Vagina (tissue), 2 donors: Measurements from ENCODE around the gene SLC39A11. TPM values are rescaled to one million over a fixed set of nuclear protein-coding genes. Genes with fewer than 3 reads are reported as not detected.

Experiments used
- DNase-seq, 2 donors: peaks; one replicate each; pipeline ENCODE4 v3.0.0-alpha.2; 2017; ENCODE audit errors: extremely low spot score in 2 of 2
- H3K27ac ChIP-seq: fragments of 200-600 bp; sonication (generic); one replicate; pipeline ENCODE4 v1.5.1; 2019
- H3K27me3 ChIP-seq: fragments of 200-600 bp; sonication (generic); one replicate; pipeline ENCODE4 v1.5.1; 2019
- H3K36me3 ChIP-seq, 2 donors: fragments of 200-600 bp; sonication (generic); one replicate each; pipeline ENCODE4 v1.5.1; 2017 to 2019
- H3K4me1 ChIP-seq: fragments of 200-600 bp; sonication (generic); one replicate; pipeline ENCODE4 v1.5.1; 2019
- H3K4me3 ChIP-seq, 2 donors: fragments of 200-600 bp; sonication (generic); 1 replicate in 1 of 2; 2 replicates in 1 of 2; pipeline ENCODE4 v1.5.1; 2016 to 2019
- H3K9me3 ChIP-seq: fragments of 200-600 bp; sonication (generic); one replicate; pipeline ENCODE4 v1.5.1; 2019
- POLR2A ChIP-seq, 2 donors: fragments of 450-650 bp; IDR thresholded peaks; one replicate each; pipeline ENCODE4 v1.6.1; 2017; ENCODE audit warnings: antibody characterized with exemption in 2 of 2, mild to moderate bottlenecking in 2 of 2, moderate library complexity in 2 of 2
- POLR2AphosphoS5 ChIP-seq, 2 donors: sonication (generic); formaldehyde crosslinking; IDR thresholded peaks; one replicate each; pipeline ENCODE4 v1.9.0; 2017; ENCODE audit warnings: antibody characterized with exemption in 2 of 2, mild to moderate bottlenecking in 2 of 2, low read depth in 1 of 2; ENCODE audit not compliant: insufficient read depth in 1 of 2
- intact Hi-C: fragments of 100-400 bp; cut with DNase I; formaldehyde crosslinking; loops from one replicate; pipeline ENCODE4 v1.15.1; 2023
- total RNA-seq: library from RNA; depleted of rRNA; stranded (reverse); fragments of >200 nt; gene quantifications from one replicate; pipeline ENCODE4 v1.2.3, GENCODE V29; 2016
- TF ChIP-seq, protein P1 (sequence below), 3 experiments: fragments of 450-650 bp in 2 of 3; fragments of 200-600 bp in 1 of 3; sonication (generic) in 1 of 3; IDR thresholded peaks; one replicate each; pipeline ENCODE4 v1.5.1; 2017 to 2019; ENCODE audit warnings: antibody characterized with exemption in 3 of 3, mild to moderate bottlenecking in 2 of 3, moderate library complexity in 2 of 3

The SLC39A11 gene
- total RNA-seq, 1 donor from 2014 or later, result 22.6 TPM

GRCh38 chr17:72972263-72972951, 120.1 kb downstream of the SLC39A11 start:
- DNase-seq, result no peak
- H3K9me3 ChIP-seq, result no peaks in the 10 kb centered on the region
- TF ChIP-seq POLR2A (IDR thresholded peaks at IDR 0.05) (no peak), POLR2AphosphoS5 (IDR thresholded peaks at IDR 0.05; ENCODE audit: insufficient read depth in 1 of 2, low read depth in 1 of 2) (no peak)
- TF ChIP-seq, protein P1, sequence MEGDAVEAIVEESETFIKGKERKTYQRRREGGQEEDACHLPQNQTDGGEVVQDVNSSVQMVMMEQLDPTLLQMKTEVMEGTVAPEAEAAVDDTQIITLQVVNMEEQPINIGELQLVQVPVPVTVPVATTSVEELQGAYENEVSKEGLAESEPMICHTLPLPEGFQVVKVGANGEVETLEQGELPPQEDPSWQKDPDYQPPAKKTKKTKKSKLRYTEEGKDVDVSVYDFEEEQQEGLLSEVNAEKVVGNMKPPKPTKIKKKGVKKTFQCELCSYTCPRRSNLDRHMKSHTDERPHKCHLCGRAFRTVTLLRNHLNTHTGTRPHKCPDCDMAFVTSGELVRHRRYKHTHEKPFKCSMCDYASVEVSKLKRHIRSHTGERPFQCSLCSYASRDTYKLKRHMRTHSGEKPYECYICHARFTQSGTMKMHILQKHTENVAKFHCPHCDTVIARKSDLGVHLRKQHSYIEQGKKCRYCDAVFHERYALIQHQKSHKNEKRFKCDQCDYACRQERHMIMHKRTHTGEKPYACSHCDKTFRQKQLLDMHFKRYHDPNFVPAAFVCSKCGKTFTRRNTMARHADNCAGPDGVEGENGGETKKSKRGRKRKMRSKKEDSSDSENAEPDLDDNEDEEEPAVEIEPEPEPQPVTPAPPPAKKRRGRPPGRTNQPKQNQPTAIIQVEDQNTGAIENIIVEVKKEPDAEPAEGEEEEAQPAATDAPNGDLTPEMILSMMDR (IDR thresholded peaks at IDR 0.05), result no peak
- intact Hi-C loops, result no loop called here
- no peaks in the 10 kb centered on the region for H3K27me3 ChIP-seq
- H3K36me3 ChIP-seq, result no peaks in the 10 kb centered on the region
- peaks cover 10% of the 10 kb centered on the region for H3K4me1 ChIP-seq
- H3K27ac ChIP-seq, result no peak overlapping the region
- H3K4me3 ChIP-seq, result no peak overlapping the region

- H3K4me1 ChIP-seq, result no peaks in the 10 kb centered on the region
- H3K4me3 ChIP-seq, result no peak overlapping the region
- DNase-seq, result no peak
- TF ChIP-seq, protein P1 (IDR thresholded peaks at IDR 0.05), result no peak
- TF ChIP-seq POLR2AphosphoS5 (IDR thresholded peaks at IDR 0.05; ENCODE audit: insufficient read depth in 1 of 2, low read depth in 1 of 2), result no peak
- no peak for TF ChIP-seq POLR2A (IDR thresholded peaks at IDR 0.05)
- H3K27ac ChIP-seq, result no peak overlapping the region
- no peaks in the 10 kb centered on the region for H3K9me3 ChIP-seq
- intact Hi-C loops, result no loop called here
- H3K36me3 ChIP-seq, result no peaks in the 10 kb centered on the region
- no peaks in the 10 kb centered on the region for H3K27me3 ChIP-seq
Measured at GRCh38 chr17:72971226-72971880, 121.1 kb downstream of the SLC39A11 start.

- DNase-seq, result no peak
- H3K27ac ChIP-seq, result no peak overlapping the region
- no peaks in the 10 kb centered on the region for H3K27me3 ChIP-seq
- H3K4me1 ChIP-seq, result no peaks in the 10 kb centered on the region
- TF ChIP-seq, protein P1 (IDR thresholded peaks at IDR 0.05), result no peak
- TF ChIP-seq POLR2AphosphoS5 (IDR thresholded peaks at IDR 0.05; ENCODE audit: insufficient read depth in 1 of 2, low read depth in 1 of 2), result no peak
- no peak for TF ChIP-seq POLR2A (IDR thresholded peaks at IDR 0.05)
- no peaks in the 10 kb centered on the region for H3K9me3 ChIP-seq
- no peak overlapping the region for H3K4me3 ChIP-seq
- intact Hi-C loops, result no loop called here
- no peaks in the 10 kb centered on the region for H3K36me3 ChIP-seq
Measured at GRCh38 chr17:72970797-72971196, 121.7 kb downstream of the SLC39A11 start.

DNA sequence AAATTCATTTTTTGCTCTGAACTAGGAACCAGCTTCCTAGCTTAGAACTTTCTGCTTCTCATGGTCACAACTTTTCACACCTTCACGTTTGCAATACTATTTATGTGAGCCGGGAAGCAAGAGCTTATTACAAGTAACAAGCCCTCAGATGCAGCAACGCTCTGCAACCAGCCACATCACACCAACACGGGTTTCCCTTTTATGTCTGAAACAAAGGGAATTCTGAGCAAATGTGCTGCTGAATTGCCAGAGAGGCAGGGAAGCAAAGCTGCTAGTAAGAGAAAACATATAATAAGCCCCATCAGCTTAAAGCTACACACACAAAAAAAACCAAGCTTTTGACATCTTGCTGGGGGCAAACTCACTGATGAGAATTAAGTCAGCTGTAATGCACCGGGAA, 122.2 kb downstream of the SLC39A11 start:
- no peak for TF ChIP-seq POLR2A (IDR thresholded peaks at IDR 0.05)
- TF ChIP-seq, protein P1 (IDR thresholded peaks at IDR 0.05), result no peak
- no peak for TF ChIP-seq POLR2AphosphoS5 (IDR thresholded peaks at IDR 0.05; ENCODE audit: insufficient read depth in 1 of 2, low read depth in 1 of 2)
- Histone ChIP-seq H3K9me3 (no peaks in the 10 kb centered on the region), H3K36me3 (no peaks in the 10 kb centered on the region), H3K27ac (no peak overlapping the region), H3K4me1 (no peaks in the 10 kb centered on the region), H3K4me3 (no peak overlapping the region), H3K27me3 (no peaks in the 10 kb centered on the region)
- DNase-seq, result no peak
- intact Hi-C loops, result no loop called here
